ENCODE data around the gene CHN1.

DNA sequence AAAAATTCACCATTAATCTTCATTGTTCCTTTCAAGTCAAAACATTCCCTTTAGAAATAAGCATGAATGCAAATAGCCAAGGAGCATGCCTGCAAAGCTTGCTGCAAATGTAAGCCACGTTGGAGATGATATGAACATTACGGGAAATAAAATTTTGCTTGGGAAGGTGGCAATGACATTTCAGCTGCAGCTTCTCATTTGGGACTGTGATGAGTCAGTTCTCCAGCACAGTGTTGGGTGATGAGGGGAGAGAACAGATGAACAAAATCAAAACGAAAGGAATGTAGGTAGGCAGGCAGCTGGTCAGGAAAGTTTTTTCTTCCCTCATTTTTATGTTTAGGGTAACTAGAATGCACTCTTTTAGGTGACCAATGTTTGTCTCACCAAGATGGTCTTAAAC lies 175.6 kb downstream of the CHN1 start:
- TF ChIP-seq, protein P1, sequence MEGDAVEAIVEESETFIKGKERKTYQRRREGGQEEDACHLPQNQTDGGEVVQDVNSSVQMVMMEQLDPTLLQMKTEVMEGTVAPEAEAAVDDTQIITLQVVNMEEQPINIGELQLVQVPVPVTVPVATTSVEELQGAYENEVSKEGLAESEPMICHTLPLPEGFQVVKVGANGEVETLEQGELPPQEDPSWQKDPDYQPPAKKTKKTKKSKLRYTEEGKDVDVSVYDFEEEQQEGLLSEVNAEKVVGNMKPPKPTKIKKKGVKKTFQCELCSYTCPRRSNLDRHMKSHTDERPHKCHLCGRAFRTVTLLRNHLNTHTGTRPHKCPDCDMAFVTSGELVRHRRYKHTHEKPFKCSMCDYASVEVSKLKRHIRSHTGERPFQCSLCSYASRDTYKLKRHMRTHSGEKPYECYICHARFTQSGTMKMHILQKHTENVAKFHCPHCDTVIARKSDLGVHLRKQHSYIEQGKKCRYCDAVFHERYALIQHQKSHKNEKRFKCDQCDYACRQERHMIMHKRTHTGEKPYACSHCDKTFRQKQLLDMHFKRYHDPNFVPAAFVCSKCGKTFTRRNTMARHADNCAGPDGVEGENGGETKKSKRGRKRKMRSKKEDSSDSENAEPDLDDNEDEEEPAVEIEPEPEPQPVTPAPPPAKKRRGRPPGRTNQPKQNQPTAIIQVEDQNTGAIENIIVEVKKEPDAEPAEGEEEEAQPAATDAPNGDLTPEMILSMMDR (IDR thresholded peaks at IDR 0.05) = no peak
- TF ChIP-seq POLR2A (IDR thresholded peaks at IDR 0.05) = no peak
